HG03060 (cell line): Measurements from ENCODE around the gene GMDS.

ENCODE experiments used
- ATAC-seq: cut with Tn5 transposase; IDR thresholded peaks from one replicate; pipeline ENCODE4 v1.9.1; 2021; ENCODE audit warnings: low read depth, moderate number of reproducible peaks; ENCODE audit not compliant: unreplicated experiment

Gene GMDS

DNA sequence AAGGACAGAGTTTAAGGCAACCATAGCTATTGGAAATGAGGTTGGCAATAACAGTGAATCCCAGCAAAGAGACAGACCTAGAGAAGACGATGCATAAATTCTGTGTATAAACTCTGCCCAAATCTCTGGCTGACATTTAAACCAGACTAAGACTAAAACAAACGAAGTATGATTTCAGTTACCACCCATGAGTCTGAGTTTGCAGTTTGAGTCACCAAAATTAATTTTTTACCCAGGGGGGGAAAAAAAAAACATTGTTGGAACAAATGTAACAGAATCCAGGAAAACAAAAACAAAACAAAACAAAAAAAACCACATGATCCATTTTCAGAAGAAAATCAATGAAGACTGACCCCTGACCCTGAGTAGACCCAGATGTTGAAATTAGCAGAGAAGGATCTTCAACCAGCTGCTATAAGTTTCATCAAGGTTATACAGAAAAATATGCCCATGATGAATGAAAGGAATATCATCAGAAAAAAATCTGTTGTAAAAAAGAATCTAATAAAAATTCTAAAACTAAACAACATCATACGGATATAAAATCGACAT lies 190.8 kb downstream of the GMDS start:
- no peak for ATAC-seq

DNA sequence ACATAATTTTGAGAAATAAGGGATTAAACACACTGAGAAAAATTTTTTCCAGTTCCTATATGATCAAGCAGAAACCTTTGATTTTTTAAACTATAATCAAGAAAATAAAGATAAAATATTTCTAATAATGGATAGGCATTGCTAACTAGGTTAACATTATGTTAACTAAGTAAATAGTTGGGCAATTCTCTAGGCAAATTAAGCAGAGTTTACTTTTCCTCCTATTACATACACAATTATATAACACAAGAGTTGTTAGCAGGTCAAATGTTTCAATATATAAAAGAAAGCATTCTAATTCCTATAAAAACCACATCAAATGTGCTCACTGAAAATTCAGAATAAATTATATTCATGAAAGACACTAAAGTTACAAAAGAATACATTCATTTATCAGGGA lies 191.7 kb downstream of the GMDS start:
- no peak for ATAC-seq

DNA sequence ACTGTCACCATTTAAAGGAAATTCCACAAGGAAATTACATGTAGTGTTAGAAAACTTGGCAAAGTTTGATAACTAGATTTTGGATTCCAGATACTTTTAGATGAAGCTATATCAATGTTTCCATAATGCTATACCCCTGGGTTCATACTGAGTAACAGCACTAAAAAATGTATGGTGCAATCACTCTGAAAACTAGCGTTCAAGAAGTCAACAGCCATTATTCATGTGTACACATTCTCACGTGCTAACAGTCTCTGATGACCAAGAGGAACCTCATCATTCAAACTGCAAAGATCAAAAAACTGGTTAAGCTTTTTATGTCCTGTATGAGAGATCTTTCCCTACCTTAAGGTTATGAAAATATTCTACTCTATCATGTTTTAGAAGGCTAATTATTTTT lies 197.6 kb downstream of the GMDS start:
- ATAC-seq, result no peak

DNA sequence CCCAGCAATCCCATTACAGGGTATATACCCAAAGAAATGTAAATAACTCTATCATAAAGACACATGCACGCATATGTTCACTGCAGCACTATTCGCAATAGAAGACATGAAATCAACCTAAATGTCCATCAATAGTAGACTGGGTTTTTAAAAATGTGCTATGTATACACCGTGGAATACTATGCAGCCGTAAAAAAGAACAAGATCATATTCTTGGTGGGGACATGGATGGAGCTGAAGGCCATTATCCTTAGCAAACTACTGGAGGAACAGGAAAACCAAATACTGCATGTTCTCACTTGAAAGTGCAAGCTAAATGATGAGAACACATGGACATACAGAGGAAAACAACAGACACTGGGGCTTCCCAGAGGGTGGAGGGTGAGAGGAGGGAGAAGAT lies 201.2 kb downstream of the GMDS start:
- no peak for ATAC-seq

GRCh38 chr6:2042956-2043648 lies 202.3 kb downstream of the GMDS start:
- no peak for ATAC-seq

- ATAC-seq, result no peak
Measured at GRCh38 chr6:2038092-2038491, 207.3 kb downstream of the GMDS start.

- no peak for ATAC-seq
Measured at GRCh38 chr6:2037237-2037926, 208.0 kb downstream of the GMDS start.

DNA sequence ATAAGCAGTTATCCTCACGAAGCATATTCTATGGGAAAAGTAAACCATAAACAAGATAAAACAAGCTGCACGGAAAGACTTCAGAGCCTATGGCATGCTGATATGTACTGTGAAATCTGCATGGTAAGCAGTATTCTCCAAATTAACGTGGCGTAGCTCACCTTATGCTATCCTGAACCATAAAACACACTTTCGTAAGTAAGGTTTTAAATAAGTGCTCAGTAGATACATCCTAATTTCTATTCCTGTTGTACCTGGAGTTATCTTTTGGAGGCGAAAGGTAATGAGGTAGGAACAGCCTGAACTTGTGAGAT lies 208.7 kb downstream of the GMDS start:
- ATAC-seq, result no peak

DNA sequence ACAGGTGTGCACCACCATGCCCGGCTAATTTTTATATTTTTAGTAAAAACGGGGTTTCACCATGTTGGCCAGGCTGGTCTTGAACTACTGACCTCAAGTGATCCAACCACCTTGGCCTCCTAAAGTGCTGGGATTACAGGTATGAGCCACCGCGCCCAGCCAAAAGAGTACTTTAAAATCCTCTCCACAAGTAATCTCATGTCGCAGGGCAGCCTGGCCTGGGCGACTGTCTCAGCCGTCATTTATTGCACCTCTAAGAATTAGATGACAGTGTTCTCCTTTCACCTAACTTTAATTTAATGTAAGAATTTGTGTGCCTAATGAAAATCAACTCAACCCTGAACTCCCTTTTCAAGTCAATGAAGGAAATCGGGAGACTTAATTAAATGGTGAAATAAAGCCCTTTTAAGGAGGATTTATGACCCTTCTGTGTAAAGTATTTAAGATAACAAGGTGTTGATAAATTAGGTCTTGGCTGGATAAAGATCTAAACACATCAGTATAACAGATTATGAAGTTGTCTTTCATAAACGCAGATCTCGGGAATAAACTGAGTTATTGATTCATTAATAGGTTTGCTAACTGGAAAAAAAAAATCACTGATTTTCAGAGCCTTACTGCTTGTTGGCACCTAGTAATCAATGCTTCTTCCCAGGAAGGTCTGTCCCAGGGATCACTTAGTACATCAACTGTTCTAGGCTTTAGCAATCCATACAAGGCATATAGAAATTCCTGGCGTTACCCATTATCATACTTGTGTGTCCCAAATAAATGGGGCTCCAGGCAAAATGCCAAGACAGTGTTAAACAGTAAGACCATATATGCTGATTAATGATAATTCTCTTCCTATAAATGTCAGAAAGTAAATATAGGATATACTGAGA lies 209.3 kb downstream of the GMDS start:
- no peak for ATAC-seq

DNA sequence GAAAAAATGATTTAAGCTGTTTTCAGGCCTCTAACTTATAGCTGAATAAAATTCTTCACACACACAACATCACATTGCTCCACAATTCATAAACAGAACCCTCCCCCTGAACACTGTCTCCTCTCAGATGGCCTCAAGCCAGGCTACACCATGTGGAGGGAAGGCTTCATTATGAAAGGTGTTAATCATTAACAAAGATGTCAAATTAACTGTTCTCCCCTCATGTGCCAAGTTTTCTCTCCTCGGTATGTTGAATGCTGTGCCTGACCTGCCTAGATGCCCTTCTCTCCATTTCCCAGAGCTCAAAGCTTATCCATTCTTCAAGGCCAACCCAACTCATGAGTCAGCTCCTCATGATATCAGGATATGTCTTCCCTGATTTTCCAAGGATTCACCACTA lies 210.4 kb downstream of the GMDS start:
- ATAC-seq, result no peak

- no peak for ATAC-seq
Measured at GRCh38 chr6:2034256-2034655, 211.1 kb downstream of the GMDS start.

GRCh38 chr6:2033544-2033943 lies 211.9 kb downstream of the GMDS start:
- no peak for ATAC-seq

GRCh38 chr6:2030682-2031244 lies 214.6 kb downstream of the GMDS start:
- ATAC-seq, result no peak

DNA sequence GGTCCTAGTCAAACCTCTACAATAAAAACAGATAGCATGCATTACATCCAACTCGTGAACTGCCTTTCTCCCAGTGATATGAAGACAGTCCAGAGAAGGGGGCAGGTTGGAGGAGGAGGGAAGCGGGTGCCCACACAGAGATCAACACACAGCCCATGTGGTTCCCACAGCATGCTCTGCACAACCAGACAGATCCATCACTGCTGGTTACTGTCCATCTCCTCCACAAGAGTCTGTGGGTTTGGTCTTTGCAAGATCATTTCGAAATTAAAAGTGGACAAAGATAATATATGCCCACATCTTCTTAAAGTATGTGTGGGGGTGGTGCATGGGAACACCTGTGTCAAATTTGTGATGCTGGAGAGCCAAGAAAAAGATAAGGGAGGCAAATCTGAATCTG lies 215.5 kb downstream of the GMDS start:
- no peak for ATAC-seq

DNA sequence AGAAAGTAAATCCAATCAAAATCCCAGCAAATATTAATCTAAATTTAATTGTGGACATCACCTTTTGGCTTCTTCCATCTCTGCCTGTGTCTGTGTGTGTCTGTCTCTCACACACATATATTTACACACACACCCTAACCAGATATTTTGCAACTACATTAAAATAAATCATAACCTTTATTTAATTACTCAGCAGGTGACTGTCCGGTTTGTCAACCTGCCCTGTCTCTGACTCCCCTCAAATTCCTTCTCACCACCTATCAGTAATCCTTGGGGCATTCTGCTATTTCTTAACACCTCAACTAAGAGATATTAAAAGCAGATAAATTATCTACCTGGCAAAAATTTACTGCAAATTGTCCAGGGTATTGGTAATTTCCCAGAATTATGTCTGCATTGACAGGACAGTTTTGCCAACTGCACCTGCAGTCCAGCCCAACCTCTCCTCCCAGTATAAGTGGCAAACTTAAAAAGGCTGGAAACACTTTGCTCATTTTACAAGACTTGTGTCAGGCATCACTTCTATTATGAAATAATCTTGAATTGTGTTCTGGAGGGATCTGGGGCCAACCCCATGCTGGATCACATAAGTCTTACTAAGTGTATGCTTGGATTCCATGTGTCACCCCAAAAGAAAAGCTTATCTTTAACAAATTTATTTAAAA lies 216.1 kb downstream of the GMDS start:
- ATAC-seq, result no peak

DNA sequence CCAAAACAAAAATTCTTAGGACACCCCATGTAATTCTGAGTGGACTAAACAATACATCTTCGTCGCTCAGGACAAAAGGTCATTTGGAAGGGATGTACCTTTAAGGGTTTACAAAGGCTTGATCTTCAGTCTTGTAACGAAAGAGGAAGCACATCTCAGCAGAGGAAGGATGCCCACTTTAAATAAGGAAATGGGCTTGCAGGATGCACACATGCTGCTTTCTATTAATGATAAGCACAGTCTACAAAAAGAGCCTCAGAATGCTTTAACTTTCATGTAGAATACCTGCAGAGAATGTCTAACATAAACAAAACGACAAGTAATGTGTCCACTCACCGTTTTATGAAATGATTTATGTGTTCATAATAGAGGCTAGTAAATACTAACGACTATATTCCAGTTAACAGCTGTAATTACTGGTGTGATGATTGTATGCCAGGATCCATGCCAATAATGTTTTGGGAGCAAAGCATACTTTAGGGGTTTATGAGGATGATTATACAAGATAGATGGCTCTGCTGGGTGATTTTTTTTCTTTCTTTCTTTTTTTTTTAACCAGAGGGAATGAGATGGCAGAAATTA lies 216.9 kb downstream of the GMDS start:
- ATAC-seq, result no peak

DNA sequence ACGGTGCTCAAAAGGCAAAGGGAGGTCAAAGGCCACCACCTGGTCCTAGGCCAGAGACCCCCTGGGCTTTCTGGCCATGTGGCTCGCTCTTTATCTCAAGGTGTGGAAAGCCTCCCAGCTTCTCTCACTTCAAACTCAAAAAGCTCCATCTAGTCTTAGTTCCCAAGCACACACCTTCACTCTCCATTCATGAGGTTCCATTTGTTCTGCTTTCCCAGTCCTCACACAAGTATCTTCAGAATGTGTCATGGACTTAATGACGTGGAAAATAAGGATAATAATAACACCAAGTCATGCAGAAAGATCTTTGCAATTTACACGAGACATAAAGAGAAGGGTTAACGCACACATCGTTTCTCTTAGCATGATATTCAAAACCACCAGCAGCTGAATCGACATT lies 219.3 kb downstream of the GMDS start:
- ATAC-seq, result no peak

- ATAC-seq, result no peak
Measured at GRCh38 chr6:2021713-2022125, 223.7 kb downstream of the GMDS start.

DNA sequence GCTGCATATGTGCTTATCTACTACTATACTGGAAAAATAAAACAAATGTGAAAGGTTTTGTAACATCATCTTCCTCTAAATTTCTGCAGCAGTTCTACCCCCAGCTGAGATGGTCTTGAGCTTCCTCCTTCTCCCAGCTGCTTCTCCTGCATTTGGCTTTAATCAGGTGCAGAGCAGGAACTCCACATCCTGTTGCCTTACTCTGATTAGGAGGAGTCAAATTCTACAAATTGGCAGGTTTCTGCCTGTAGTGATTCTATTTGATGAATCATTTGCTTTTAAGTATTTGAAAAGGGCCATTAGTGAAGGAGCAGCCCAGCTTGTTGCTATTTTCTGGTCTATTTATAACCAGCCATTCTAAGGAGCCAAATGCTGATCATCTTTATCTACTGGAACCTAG lies 224.5 kb downstream of the GMDS start:
- no peak for ATAC-seq

DNA sequence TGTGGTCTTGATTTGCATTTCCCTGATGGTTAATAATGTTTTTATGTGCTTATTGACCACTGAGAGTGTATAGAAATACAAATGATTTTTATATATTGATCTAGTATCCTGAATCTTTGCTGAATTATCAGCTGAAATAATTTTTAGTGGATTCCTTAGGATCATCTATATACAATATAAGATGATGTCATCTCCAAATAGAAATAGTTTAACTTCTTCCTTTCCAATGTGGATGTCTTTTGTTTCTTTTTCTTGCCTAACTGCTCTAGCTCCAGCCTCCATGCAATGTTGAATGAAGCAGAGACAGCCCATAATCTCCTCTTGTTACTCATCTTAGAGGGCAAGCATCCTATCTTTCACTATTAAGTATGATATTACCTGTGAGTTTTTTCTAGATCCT lies 226.4 kb downstream of the GMDS start:
- ATAC-seq, result no peak
